HG03108 (cell line): ENCODE results near the gene TMEM108.

ENCODE experiments used
- ATAC-seq: cut with Tn5 transposase; IDR thresholded peaks from one replicate; pipeline ENCODE4 v1.9.1; 2021; ENCODE audit warnings: moderate library complexity; ENCODE audit not compliant: unreplicated experiment

TMEM108 gene

DNA sequence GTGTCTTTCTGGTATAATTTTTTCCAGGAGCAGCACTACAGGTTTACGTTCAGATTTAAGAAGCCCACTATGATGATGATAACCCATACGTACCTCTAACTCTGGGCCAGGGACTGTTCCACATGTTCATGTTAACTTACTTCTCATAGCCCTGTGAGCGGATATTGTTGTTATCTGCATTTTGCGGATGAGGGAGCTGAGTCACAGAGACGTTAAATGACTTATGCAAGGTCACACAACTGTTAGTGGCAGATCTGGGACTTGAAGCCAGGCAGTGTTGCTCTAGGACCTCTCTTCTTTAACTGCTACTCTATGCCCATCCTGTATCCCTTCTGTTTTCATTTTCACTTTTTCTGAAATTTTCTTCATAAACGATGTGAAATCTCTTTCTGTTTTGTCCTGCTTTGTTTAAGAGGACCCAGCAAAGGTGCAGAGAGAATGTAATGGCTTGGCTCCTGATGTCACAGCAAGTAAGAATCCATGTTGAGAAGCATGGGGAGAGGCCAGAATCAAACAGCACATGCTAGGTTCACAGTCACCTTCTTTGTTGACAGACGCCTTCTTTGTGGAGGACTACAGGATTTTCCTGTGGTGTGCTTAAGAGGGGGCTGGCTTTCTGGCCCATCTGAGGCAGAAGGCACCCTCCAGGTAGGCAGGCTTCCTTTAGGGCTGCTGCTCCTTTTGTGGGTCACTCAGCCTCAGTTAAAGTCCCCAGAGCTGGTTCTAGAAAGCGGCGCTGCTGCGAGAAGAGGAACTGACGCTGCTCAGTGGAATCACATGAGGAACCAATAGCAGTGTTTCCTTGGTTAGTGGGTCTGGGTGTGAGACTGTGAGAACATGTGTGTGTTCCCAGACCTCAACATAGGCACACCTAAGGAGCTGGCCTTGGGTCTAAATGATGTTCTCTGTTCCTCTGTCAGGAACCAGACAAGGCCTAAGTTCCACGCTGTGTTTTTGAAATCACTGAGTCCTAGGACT is 121.6 kb downstream of the TMEM108 start:
- ATAC-seq, result no peak

- ATAC-seq, result no peak
Measured at GRCh38 chr3:133161656-133162055, 123.5 kb downstream of the TMEM108 start.

- ATAC-seq, result no peak
Measured at GRCh38 chr3:133162265-133162664, 124.1 kb downstream of the TMEM108 start.

DNA sequence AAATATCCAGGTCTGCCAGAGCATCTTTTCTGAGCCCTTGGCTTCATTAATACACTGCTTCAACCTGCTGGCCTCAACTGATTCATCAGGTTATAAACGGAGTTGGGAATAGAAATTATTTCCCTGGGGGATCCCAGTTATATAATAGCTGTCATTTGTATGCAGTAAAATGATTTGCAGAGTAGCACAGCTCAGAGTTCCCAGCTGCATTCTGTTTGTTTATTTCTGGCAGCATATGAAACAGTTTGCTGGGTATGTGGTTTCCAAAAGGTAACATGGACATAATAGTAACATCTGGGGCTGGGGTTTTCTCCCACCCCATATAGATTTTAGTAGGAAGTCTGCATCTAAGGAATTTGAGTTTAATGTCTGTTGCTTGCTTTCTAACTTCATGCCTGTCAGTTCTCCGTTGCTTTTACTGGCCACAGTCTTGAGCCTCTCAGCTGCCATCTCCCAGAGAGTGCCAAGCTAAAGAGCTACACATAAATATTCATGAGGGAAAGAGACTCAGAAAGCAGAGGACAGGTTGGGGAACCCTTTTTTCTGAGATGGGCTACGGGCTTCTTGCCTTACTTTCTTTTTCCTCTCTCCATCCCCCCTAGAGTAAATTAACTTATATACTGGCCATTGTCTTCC is 124.6 kb downstream of the TMEM108 start:
- ATAC-seq, result no peak

DNA sequence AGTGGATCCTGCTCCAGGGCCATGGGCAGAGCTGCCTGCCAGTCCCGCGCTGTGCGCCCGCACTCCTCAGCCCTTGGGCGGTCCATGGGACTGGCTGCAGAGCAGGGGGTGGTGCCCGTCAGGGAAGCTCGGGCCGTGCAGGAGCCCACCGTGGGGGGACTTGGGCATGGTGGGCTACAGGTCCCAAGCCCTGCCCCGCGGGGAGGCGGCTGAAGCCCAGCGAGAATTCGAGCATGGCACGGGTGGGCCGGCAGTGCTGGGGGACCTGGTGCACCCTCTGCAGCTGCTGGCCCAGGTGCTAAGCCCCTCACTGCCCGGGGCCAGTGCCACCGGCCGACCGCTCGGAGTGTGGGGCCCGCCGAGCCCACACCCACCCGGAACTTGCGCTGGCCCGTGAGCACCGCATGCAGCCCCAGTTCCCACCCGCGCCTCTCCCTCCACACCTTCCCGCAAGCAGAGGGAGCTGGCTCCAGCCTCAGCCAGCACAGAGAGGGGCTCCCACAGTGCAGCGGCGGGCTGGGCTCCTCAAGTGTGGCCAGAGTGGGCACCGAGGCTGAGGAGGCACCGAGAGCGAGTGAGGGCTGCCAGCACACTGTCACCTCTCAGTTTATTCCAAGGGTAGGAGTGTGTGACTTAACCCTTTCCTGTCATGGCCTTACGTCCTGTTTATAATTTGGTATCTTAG is 129.3 kb downstream of the TMEM108 start:
- no peak for ATAC-seq

DNA sequence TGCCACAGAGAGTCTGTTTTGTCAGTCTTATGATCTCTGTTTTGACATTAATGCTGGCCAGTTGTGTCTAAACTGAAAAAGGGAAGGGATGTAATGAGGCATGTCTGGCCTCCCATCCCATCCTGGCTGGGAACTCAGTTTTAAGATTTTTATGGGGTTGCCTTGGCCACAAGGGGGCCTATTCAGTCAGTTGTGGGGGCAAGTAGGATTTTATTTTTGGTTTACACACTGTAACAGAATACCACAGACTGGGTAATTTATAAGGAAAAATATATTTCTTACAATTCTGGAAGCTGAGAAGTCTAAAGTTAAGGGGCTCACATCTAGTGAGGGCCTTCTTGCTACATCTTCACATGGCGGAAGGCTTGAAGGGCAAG is 129.8 kb downstream of the TMEM108 start:
- ATAC-seq, result no peak

DNA sequence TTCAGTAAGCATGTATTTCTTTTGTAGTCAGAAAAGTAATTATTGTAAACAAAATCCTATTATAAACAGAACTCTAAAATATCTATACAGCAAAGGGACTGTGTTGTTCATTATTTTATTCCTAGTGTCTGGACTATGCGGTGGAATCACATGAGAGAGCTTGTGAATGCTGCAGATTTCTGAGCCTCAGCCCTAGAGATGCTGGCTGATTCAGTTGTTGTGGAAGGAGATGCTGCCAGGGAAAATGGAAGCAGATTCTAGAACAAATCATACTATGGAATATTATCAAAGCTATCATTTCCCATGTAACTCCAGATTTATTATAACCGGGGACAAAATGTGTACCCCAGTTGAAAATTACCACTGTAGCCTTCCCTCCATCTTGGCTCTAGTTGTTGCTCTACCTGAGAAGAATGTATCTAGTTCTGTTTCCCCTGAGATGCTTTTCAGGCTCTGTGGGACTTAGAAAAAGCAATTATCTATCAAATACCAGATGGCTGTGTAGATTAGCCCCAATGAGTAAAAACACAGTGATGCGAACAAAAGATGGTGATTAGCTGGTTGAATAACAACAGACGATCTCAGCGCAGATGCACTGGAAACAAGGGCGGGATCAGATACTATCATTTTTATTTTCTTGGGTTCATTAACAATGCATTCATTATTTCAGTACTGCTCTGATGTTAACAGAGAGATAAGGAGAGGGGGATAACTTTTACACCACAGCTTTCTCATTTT is 131.3 kb downstream of the TMEM108 start:
- no peak for ATAC-seq

DNA sequence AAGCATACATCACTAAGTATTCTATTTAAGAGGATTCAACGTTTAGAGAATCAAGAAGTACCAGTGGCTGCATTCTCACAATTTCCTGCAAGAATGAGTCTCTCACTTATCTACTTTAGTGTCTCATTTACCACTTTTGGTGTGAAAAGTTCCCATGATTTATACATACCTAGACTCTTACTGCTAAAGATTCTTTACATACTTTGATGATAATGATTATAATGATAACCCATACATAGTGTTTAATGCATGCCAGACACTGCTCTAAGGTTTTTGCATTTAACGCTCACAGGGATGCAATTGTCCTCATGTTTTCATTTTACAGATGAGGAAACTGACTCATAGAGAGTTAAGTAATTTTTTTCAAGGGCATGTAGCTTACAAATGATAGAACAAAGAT is 133.6 kb downstream of the TMEM108 start:
- ATAC-seq, result no peak

DNA sequence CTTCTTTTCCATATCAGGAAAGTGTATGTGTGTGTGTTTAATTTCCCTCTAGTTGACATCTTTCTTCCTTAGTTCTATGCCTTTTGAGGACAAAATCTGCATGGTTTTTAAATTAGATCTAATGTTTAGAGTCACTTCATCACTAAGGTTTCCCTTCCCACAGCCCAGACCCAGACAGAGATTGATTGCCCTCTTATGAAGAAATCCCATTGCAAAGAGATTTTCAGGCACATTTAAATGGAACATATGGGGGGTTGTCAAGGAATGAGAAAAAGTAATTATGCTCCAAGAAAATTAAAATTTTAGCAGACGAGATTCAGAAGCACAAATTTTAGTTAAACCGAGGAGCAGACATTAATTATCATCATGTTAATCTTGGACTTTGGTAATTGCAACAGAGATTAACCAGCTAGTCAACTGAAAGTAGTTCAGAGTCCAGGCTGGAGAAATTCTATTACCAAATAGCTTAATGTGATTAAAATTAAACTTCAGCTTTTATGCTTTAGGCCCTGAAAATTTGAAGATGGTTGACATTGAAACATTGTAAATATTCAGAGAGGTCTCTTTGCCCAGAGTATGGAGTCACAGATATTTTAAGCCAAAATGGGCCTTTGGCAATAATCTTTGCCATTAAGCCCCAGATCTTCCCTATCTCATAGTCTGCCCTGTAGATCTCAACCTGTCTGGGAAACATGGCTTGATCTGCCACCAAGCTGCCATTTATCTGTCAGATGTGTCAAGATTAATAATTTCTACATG is 143.4 kb downstream of the TMEM108 start:
- ATAC-seq, result no peak

DNA sequence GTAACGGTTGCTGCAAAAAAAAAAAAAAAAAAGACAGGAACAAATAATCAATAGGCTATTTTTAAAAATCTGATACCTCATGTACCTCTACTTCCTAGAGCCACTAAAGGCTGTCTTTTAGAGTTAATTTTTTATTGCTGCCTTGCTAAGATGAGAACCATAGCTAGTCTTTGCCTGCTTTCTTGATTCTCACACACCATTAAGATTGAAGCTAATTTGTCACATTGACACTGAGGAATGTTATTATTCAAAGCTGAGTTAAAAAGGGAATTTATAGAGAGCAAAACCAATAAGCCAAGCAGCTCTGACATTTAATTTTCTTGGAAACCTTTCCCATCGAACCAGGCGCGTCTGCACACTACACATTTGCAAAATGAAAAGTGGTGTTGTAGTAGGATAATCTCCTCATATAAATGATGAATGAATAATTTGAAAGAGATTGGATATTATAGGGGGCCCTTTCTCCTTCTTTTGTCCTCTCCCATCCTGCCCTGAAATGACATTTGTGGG is 149.7 kb downstream of the TMEM108 start:
- no peak for ATAC-seq

GRCh38 chr3:133188996-133189395 is 150.8 kb downstream of the TMEM108 start:
- no peak for ATAC-seq

GRCh38 chr3:133189893-133190292 is 151.7 kb downstream of the TMEM108 start:
- ATAC-seq, result no peak

DNA sequence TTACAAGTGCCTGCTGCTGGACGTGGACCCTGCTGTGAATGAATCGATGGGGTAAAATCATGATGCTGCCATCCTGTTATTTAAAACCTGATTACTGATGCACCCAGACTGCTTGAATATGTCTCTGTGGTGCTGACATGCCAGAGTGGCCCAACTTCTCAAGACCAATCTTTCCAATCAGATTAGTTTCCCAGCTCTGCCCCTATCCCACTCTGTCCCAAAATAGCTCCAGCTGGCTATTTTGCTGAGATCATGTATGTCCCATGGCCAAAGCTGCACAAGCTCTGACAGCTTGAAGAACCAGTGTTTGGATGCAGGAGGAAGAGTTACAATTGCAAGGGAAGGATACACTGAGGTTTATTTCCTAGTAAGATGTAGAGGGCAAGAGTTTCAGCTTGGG is 153.6 kb downstream of the TMEM108 start:
- ATAC-seq, result no peak

DNA sequence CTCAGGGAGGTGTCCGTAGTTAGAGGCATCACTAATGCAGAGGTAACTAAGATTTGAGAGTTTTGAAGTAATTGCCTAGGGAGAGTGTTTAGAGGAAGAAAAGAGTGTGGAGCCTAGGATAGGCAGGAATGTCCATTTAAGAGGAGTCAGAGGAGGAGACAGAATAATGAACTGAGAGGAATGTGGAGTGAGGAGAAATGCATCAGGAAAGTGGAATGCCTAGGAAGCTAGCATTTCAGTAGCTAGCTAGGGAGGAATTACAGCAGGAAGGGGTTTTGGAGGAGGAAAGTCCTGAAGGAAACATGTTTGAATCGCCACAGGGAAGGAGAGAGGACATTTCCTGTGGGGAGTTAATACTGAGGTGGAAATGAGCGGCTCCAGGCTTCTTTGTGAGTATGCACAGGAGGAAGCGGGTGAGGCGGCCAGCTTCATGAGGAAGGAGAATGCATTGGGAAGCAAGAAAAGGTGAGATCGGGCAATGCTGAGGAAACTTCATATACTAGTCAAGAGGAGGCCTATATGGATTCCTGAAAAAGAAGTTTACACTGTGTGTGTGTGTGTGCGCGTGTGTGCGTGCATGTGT is 154.3 kb downstream of the TMEM108 start:
- no peak for ATAC-seq

GRCh38 chr3:133192967-133193366 is 154.8 kb downstream of the TMEM108 start:
- ATAC-seq, result no peak

GRCh38 chr3:133196527-133196926 is 158.3 kb downstream of the TMEM108 start:
- ATAC-seq, result no peak

DNA sequence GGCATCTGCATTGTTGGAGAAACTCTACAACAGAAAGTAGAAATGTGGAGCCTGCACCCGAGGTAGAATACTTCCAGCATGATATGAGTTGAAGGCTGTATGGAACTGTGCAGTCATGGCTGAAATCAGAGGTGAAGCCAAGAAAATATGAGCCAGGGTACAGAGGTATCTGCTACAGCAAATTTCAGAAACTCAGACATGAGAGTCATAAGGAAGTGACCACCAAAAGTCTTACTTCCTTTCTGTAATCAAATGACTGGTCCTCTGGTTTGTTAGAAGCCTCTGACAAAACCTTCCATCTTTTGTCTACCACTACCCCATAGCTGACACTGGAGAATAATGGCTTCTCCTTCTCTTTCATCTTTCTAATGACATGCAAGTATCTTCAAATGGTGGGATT is 159.4 kb downstream of the TMEM108 start:
- ATAC-seq, result no peak

DNA sequence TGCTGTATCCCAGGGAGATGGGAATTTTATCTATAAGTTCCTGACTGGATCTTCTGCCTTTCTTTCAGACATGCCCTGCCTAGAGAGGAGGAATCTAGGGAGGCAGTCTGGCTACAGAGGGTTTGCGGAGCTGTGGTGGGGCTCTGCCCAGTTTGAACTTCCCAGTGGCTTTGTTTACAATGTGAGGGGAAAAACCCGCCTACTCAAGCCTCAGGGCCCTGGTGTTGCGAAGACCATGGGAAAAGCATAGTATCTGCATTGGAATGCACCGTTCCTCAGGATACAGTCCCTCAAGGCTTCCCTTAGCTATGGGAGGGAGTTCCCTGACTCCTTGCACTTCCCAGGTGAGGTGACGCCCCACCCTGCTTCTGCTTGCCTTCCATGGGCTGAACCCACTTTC is 168.7 kb downstream of the TMEM108 start:
- ATAC-seq, result no peak

GRCh38 chr3:133208184-133208583 is 170.0 kb downstream of the TMEM108 start:
- no peak for ATAC-seq
